GM18520 (cell line): ENCODE measurements around the gene LRRC7.

Experiments
- ATAC-seq: cut with Tn5 transposase; IDR thresholded peaks from one replicate; pipeline ENCODE4 v1.9.1; 2021; ENCODE audit not compliant: unreplicated experiment

LRRC7 gene

GRCh38 chr1:69765951-69766350, 198.2 kb downstream of the LRRC7 start:
- no peak for ATAC-seq

- no peak for ATAC-seq
Observed at GRCh38 chr1:69766431-69767180, 198.9 kb downstream of the LRRC7 start.

- no peak for ATAC-seq
Observed at GRCh38 chr1:69776555-69776954, 208.8 kb downstream of the LRRC7 start.

GRCh38 chr1:69777423-69777822, 209.7 kb downstream of the LRRC7 start:
- ATAC-seq = no peak

- no peak for ATAC-seq
Observed at GRCh38 chr1:69777971-69778370, 210.2 kb downstream of the LRRC7 start.

GRCh38 chr1:69787151-69787550, 219.4 kb downstream of the LRRC7 start:
- no peak for ATAC-seq

- no peak for ATAC-seq
Observed at GRCh38 chr1:69791311-69791710, 223.6 kb downstream of the LRRC7 start.

- ATAC-seq = no peak
Observed at GRCh38 chr1:69794831-69795230, 227.1 kb downstream of the LRRC7 start.

GRCh38 chr1:69814926-69815325, 247.2 kb downstream of the LRRC7 start:
- ATAC-seq = no peak

- no peak for ATAC-seq
Observed at GRCh38 chr1:69824932-69825331, 257.2 kb downstream of the LRRC7 start.

GRCh38 chr1:69827732-69828131, 260.0 kb downstream of the LRRC7 start:
- no peak for ATAC-seq

- no peak for ATAC-seq
Observed at GRCh38 chr1:69833536-69833935, 265.8 kb downstream of the LRRC7 start.

GRCh38 chr1:69834336-69834735, 266.6 kb downstream of the LRRC7 start:
- no peak for ATAC-seq

GRCh38 chr1:69835955-69836354, 268.2 kb downstream of the LRRC7 start:
- no peak for ATAC-seq

- ATAC-seq = no peak
Observed at GRCh38 chr1:69836971-69837636, 269.4 kb downstream of the LRRC7 start.

GRCh38 chr1:69842326-69842725, 274.6 kb downstream of the LRRC7 start:
- ATAC-seq = no peak

GRCh38 chr1:69845655-69846054, 277.9 kb downstream of the LRRC7 start:
- ATAC-seq = no peak

- ATAC-seq = no peak
Observed at GRCh38 chr1:69846267-69846666, 278.5 kb downstream of the LRRC7 start.

- no peak for ATAC-seq
Observed at GRCh38 chr1:69847670-69848069, 279.9 kb downstream of the LRRC7 start.

- no peak for ATAC-seq
Observed at GRCh38 chr1:69852151-69852550, 284.4 kb downstream of the LRRC7 start.

- ATAC-seq = no peak
Observed at GRCh38 chr1:69852706-69853105, 285.0 kb downstream of the LRRC7 start.

GRCh38 chr1:69858534-69858933, 290.8 kb downstream of the LRRC7 start:
- no peak for ATAC-seq

- ATAC-seq = no peak
Observed at GRCh38 chr1:69861641-69862040, 293.9 kb downstream of the LRRC7 start.
